Subcutaneous adipose tissue (tissue), 4 donors: ENCODE measurements around the gene NR4A1. TPM values are rescaled to one million over a fixed set of nuclear protein-coding genes. Genes with fewer than 3 reads are reported as not detected.

Experiments used
- total RNA-seq, 4 donors: library from RNA; depleted of rRNA; stranded (reverse); fragments of >200 nt; gene quantifications; one replicate each; pipeline ENCODE4 v1.1.0, GENCODE V29; 2016
- TF ChIP-seq, protein P1 (sequence below): fragments of 450-650 bp; IDR thresholded peaks from one replicate; pipeline ENCODE4 v1.5.1; 2016; ENCODE audit warnings: low read depth, mild to moderate bottlenecking, control low read depth, antibody characterized with exemption, moderate library complexity

Gene NR4A1
- total RNA-seq, 4 donors from 2014 or later: 20.1 to 84.6 (median 40.3) TPM

DNA sequence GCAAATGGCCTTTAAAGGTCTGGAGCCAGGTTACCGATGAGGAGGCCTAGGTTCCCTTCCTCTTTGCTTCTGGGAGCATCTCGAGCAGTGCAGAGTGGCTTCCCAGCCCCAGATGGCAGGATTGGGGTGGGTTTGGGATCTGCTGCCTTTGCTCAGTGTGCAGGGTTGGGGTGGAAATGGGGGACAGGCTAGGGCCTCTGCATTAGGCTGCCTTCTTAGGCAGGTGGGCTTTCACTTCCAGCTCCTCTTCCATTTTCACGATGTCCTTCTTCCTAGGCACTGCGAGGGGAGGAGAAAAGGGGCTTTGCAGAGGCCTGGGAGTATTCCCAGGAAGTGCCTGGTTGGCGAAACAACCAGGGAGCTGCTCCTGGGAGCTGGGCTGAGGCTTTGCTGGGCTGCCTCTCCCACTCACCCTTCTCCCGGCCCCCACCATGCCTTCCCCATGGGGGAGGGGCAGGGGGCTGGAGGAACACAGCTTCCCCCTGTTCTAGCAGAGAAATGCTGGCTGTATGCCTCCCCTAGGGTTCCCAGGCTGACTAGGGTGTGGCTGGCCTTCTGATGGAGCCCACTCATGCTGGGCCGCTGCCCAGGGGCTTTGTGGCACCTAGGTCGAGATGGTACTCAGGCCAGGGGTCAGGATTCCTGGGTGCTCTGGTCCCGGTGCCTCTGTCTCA, 2.4 kb downstream of the NR4A1 start:
- TF ChIP-seq, protein P1, sequence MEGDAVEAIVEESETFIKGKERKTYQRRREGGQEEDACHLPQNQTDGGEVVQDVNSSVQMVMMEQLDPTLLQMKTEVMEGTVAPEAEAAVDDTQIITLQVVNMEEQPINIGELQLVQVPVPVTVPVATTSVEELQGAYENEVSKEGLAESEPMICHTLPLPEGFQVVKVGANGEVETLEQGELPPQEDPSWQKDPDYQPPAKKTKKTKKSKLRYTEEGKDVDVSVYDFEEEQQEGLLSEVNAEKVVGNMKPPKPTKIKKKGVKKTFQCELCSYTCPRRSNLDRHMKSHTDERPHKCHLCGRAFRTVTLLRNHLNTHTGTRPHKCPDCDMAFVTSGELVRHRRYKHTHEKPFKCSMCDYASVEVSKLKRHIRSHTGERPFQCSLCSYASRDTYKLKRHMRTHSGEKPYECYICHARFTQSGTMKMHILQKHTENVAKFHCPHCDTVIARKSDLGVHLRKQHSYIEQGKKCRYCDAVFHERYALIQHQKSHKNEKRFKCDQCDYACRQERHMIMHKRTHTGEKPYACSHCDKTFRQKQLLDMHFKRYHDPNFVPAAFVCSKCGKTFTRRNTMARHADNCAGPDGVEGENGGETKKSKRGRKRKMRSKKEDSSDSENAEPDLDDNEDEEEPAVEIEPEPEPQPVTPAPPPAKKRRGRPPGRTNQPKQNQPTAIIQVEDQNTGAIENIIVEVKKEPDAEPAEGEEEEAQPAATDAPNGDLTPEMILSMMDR: no peak

DNA sequence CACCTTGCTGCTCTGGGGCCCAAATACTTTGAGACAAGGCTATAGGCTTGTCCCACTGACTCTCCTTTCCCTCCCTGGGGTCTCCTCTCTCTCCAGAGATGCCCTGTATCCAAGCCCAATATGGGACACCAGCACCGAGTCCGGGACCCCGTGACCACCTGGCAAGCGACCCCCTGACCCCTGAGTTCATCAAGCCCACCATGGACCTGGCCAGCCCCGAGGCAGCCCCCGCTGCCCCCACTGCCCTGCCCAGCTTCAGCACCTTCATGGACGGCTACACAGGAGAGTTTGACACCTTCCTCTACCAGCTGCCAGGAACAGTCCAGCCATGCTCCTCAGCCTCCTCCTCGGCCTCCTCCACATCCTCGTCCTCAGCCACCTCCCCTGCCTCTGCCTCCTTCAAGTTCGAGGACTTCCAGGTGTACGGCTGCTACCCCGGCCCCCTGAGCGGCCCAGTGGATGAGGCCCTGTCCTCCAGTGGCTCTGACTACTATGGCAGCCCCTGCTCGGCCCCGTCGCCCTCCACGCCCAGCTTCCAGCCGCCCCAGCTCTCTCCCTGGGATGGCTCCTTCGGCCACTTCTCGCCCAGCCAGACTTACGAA, 3.1 kb downstream of the NR4A1 start:
- TF ChIP-seq, protein P1: no peak

DNA sequence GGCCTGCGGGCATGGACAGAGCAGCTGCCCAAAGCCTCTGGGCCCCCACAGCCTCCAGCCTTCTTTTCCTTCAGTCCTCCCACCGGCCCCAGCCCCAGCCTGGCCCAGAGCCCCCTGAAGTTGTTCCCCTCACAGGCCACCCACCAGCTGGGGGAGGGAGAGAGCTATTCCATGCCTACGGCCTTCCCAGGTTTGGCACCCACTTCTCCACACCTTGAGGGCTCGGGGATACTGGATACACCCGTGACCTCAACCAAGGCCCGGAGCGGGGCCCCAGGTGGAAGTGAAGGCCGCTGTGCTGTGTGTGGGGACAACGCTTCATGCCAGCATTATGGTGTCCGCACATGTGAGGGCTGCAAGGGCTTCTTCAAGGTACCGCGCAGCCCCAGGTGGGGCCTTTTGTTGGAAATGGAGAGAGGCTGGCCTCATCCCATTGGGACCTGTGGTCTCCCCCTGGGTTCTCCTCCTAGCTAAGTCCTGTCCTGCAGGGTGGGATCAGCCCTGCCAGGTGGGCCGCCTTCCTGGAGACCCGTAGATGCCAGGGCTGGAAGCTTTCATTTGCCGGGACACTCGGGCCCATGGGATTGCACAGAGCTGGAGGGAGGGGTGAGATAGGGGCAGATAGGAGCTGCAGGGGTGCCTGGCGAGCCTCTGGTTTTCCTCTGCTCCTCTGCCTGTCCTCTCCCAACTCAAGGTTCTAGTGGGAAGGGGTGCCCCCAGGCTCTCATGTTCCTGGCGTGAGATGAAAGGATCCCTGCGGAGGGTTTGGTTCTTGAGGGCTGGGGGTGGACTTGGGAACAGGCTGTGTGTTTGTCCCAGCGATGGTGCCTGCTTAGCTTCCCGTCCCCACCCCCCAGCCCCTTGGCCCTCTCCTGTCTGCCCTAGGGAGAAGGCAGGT, 3.8 kb downstream of the NR4A1 start:
- TF ChIP-seq, protein P1: no peak

DNA sequence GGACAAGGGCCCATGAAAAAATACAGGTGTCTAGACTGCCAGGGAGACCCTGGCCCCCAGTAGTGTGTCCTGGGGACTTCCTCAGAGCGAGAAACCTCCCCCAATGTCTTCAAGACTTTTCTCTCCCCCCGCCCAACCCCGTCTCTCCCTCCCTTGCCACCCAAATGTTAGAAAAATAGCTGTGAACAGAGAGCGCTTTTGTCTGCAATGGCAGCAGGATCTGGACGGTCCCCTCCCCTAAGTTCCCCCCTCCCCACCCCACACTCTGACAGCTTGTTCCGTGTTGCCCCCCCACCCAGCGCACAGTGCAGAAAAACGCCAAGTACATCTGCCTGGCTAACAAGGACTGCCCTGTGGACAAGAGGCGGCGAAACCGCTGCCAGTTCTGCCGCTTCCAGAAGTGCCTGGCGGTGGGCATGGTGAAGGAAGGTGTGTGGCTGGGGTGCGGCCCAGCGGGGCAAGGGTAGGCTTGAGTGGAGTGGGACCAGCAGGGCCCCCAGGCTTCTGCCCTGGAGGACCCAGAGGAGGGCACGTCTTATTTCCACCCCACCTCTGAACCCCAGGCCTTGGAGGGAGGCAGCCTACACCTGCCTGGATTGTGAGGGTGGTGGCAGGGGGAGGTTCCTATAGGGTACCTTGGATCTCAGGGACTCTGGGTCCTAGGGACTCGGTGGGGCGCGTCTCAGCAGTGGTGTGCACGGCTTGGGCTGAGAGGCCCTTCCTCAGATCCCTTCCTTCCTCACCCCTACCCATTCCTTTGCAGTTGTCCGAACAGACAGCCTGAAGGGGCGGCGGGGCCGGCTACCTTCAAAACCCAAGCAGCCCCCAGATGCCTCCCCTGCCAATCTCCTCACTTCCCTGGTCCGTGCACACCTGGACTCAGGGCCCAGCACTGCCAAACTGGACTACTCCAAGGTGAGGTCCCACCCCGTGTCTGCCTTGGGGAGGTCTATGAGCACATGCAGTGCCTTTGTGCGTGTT, 4.8 kb downstream of the NR4A1 start:
- TF ChIP-seq, protein P1: no peak

DNA sequence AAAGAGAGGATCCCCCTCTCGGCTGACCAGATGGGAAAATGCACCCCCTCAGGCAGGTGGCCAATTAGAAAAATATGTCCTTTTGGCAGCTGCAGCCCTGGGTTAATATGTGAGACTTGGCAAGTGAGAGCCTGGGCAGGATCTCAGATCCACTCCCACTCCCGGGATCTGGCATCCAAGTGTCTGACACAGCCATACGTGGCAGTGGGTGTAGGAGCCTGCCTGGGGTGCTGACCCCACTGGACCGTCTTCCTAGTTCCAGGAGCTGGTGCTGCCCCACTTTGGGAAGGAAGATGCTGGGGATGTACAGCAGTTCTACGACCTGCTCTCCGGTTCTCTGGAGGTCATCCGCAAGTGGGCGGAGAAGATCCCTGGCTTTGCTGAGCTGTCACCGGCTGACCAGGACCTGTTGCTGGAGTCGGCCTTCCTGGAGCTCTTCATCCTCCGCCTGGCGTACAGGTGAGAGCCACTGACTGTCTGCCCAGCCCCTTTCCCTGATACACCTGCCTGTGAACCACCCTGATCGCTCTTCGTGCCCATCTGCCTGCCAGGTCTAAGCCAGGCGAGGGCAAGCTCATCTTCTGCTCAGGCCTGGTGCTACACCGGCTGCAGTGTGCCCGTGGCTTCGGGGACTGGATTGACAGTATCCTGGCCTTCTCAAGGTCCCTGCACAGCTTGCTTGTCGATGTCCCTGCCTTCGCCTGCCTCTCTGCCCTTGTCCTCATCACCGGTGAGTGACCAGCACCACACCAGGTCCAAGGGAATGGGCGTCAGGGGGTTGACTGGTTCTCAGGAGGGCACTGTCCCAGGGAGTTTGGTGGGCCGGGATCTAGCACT, 5.8 kb downstream of the NR4A1 start:
- TF ChIP-seq, protein P1: no peak
